HG03097 (cell line): ENCODE results near the gene SAE1.

Source experiments
- ATAC-seq: cut with Tn5 transposase; IDR thresholded peaks from one replicate; pipeline ENCODE4 v1.9.1; 2021; ENCODE audit not compliant: unreplicated experiment, low FRiP score

SAE1 gene

GRCh38 chr19:47157431-47158321, 27.0 kb downstream of the SAE1 start:
- ATAC-seq = no peak

GRCh38 chr19:47158367-47158791, 27.7 kb downstream of the SAE1 start:
- ATAC-seq = no peak

GRCh38 chr19:47158879-47159503, 28.4 kb downstream of the SAE1 start:
- ATAC-seq = no peak

GRCh38 chr19:47161876-47162489, 31.3 kb downstream of the SAE1 start:
- ATAC-seq = no peak

- no peak for ATAC-seq
Observed at GRCh38 chr19:47168065-47168464, 37.4 kb downstream of the SAE1 start.

- ATAC-seq = no peak
Observed at GRCh38 chr19:47172666-47173455, 42.2 kb downstream of the SAE1 start.

GRCh38 chr19:47176071-47176626, 45.5 kb downstream of the SAE1 start:
- no peak for ATAC-seq

GRCh38 chr19:47176627-47177090, 46.0 kb downstream of the SAE1 start:
- no peak for ATAC-seq

- ATAC-seq = no peak
Observed at GRCh38 chr19:47179653-47180310, 49.1 kb downstream of the SAE1 start.

GRCh38 chr19:47183601-47184000, 53.0 kb downstream of the SAE1 start:
- ATAC-seq = no peak

GRCh38 chr19:47186446-47187334, 56.1 kb downstream of the SAE1 start:
- peak; percentile 82 for ATAC-seq

GRCh38 chr19:47187335-47187655, 56.7 kb downstream of the SAE1 start:
- no peak for ATAC-seq

GRCh38 chr19:47187797-47188196, 57.2 kb downstream of the SAE1 start:
- no peak for ATAC-seq

- ATAC-seq = no peak
Observed at GRCh38 chr19:47188507-47189033, 57.9 kb downstream of the SAE1 start.

GRCh38 chr19:47190167-47190727, 59.6 kb downstream of the SAE1 start:
- no peak for ATAC-seq

- ATAC-seq = no peak
Observed at GRCh38 chr19:47195434-47195833, 64.8 kb downstream of the SAE1 start.

- ATAC-seq = no peak
Observed at GRCh38 chr19:47197141-47197540, 66.5 kb downstream of the SAE1 start.

GRCh38 chr19:47200530-47200929, 69.9 kb downstream of the SAE1 start:
- no peak for ATAC-seq
